Loucy (cell line): ENCODE measurements around the gene MYO10.

Source experiments
- H2AFZ ChIP-seq: fragments of 200-600 bp; sonication (generic); 2 replicates; pipeline ENCODE4 v1.6.0; 2016; ENCODE audit warnings: antibody characterized with exemption, mild to moderate bottlenecking, low read length, moderate library complexity
- H3F3A ChIP-seq: fragments of 200-600 bp; 2 replicates; pipeline ENCODE4 v1.6.0; 2016; ENCODE audit warnings: antibody characterized with exemption, low read depth, mild to moderate bottlenecking
- H3K27me3 ChIP-seq: fragments of 200-600 bp; sonication (generic); 2 replicates; pipeline ENCODE4 v1.6.1; 2014; ENCODE audit warnings: low read length, mild to moderate bottlenecking; ENCODE audit not compliant: insufficient read depth, poor library complexity, severe bottlenecking
- H3K36me3 ChIP-seq: fragments of 200-600 bp; sonication (generic); 2 replicates; pipeline ENCODE4 v1.6.1; 2016; ENCODE audit warnings: low read length; ENCODE audit not compliant: insufficient read depth
- H3K4me1 ChIP-seq: fragments of 200-600 bp; sonication (generic); 2 replicates; pipeline ENCODE4 v1.5.1; 2014; ENCODE audit warnings: low read length, mild to moderate bottlenecking; ENCODE audit not compliant: insufficient read depth, poor library complexity, severe bottlenecking
- H3K4me2 ChIP-seq: fragments of 200-600 bp; sonication (generic); 2 replicates; pipeline ENCODE4 v1.6.0; 2014; ENCODE audit warnings: antibody characterized with exemption, low read length, low read depth, mild to moderate bottlenecking; ENCODE audit not compliant: poor library complexity, severe bottlenecking
- H3K4me3 ChIP-seq: fragments of 200-600 bp; sonication (generic); 2 replicates; pipeline ENCODE4 v1.5.1; 2014; ENCODE audit warnings: low read length, mild to moderate bottlenecking, mixed read lengths; ENCODE audit not compliant: poor library complexity, severe bottlenecking
- H3K79me2 ChIP-seq: fragments of 200-600 bp; sonication (generic); 2 replicates; pipeline ENCODE4 v1.6.1; 2014; ENCODE audit warnings: low read length; ENCODE audit not compliant: insufficient read depth
- H3K9ac ChIP-seq: fragments of 200-600 bp; sonication (generic); 2 replicates; pipeline ENCODE4 v1.6.0; 2014; ENCODE audit warnings: mild to moderate bottlenecking, low read depth, low read length, moderate library complexity; ENCODE audit not compliant: poor library complexity, severe bottlenecking
- H3K9me2 ChIP-seq: fragments of 200-600 bp; sonication (generic); replicated peaks from 2 replicates; pipeline ENCODE4 v1.6.1; 2016; ENCODE audit warnings: low read depth, low read length, mixed read lengths
- H3K9me3 ChIP-seq: fragments of 200-600 bp; sonication (generic); 2 replicates; pipeline ENCODE4 v1.6.1; 2014; ENCODE audit warnings: mild to moderate bottlenecking, antibody characterized with exemption, low read length, low read depth; ENCODE audit not compliant: insufficient read depth
- H4K20me1 ChIP-seq: fragments of 200-600 bp; sonication (generic); 2 replicates; pipeline ENCODE4 v1.6.0; 2014; ENCODE audit warnings: antibody characterized with exemption, low read length, mild to moderate bottlenecking; ENCODE audit not compliant: insufficient read depth, poor library complexity, severe bottlenecking
- EZH2phosphoT487 ChIP-seq: fragments of 200-600 bp; IDR thresholded peaks from 2 replicates; pipeline ENCODE4 v1.6.1; 2018; ENCODE audit warnings: antibody characterized with exemption, mild to moderate bottlenecking, moderate library complexity, borderline replicate concordance
- TF ChIP-seq, protein P1 (sequence below): fragments of 200-600 bp; sonication (generic); conservative IDR thresholded peaks from 2 replicates; pipeline ENCODE4 v1.5.1; 2014; ENCODE audit warnings: mild to moderate bottlenecking, antibody characterized with exemption, low read length

The MYO10 gene

GRCh38 chr5:16628376-16628775, 307.7 kb downstream of the MYO10 start:
- Histone ChIP-seq H3K27me3 (no peaks in the 10 kb centered on the region), H3K4me3 (no peak overlapping the region), H3K4me2 (no peak overlapping the region), H3K36me3 (no peaks in the 10 kb centered on the region), H4K20me1 (no peaks in the 10 kb centered on the region), H3K9ac (no peak overlapping the region), H2AFZ (no peak overlapping the region), H3F3A (no peaks in the 10 kb centered on the region), H3K79me2 (no peaks in the 10 kb centered on the region), H3K9me3 (no peaks in the 10 kb centered on the region), H3K4me1 (no peaks in the 10 kb centered on the region), H3K9me2 (no peaks in the 10 kb centered on the region)
- TF ChIP-seq, protein P1, sequence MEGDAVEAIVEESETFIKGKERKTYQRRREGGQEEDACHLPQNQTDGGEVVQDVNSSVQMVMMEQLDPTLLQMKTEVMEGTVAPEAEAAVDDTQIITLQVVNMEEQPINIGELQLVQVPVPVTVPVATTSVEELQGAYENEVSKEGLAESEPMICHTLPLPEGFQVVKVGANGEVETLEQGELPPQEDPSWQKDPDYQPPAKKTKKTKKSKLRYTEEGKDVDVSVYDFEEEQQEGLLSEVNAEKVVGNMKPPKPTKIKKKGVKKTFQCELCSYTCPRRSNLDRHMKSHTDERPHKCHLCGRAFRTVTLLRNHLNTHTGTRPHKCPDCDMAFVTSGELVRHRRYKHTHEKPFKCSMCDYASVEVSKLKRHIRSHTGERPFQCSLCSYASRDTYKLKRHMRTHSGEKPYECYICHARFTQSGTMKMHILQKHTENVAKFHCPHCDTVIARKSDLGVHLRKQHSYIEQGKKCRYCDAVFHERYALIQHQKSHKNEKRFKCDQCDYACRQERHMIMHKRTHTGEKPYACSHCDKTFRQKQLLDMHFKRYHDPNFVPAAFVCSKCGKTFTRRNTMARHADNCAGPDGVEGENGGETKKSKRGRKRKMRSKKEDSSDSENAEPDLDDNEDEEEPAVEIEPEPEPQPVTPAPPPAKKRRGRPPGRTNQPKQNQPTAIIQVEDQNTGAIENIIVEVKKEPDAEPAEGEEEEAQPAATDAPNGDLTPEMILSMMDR: no peak
- no peak for TF ChIP-seq EZH2phosphoT487

GRCh38 chr5:16626696-16627264, 309.3 kb downstream of the MYO10 start:
- no peaks in the 10 kb centered on the region for H3K27me3 ChIP-seq
- TF ChIP-seq, protein P1: no peak
- TF ChIP-seq EZH2phosphoT487: no peak
- H3K4me2 ChIP-seq: peak overlapping the region; percentile 11
- no peak overlapping the region for H3K9ac ChIP-seq
- no peaks in the 10 kb centered on the region for H3K4me1 ChIP-seq
- no peaks in the 10 kb centered on the region for H3K36me3 ChIP-seq
- no peaks in the 10 kb centered on the region for H3K9me3 ChIP-seq
- no peaks in the 10 kb centered on the region for H3K79me2 ChIP-seq
- H2AFZ ChIP-seq: no peak overlapping the region
- H3K4me3 ChIP-seq: no peak overlapping the region
- no peaks in the 10 kb centered on the region for H3F3A ChIP-seq
- no peaks in the 10 kb centered on the region for H4K20me1 ChIP-seq
- no peaks in the 10 kb centered on the region for H3K9me2 ChIP-seq

DNA sequence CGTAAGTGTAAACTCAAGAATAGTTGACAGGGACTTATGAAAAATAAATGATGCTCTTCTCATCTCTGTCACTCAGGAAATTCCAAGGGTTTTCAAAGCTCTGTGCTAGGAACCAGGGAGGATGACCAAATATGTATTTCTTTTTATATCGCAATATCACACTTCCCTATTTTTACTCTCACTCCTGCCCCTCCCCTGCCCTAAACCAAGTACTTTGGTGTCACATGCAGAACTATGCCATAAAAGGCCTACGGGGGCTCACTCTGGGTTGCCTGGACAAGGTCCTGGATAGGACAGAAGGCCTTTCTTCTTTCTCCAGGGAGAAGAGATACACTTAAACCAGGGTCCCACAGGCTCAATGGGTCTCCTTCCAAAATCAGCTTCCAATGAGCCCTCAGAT, 311.0 kb downstream of the MYO10 start:
- no peaks in the 10 kb centered on the region for H3K4me1 ChIP-seq
- no peak for TF ChIP-seq EZH2phosphoT487
- TF ChIP-seq, protein P1: no peak
- no peaks in the 10 kb centered on the region for H3K9me2 ChIP-seq

More for the DNA sequence above, 311.0 kb downstream of the MYO10 start:
- Histone ChIP-seq H2AFZ (no peak overlapping the region), H3F3A (no peaks in the 10 kb centered on the region), H3K4me3 (no peak overlapping the region), H4K20me1 (no peaks in the 10 kb centered on the region), H3K36me3 (no peaks in the 10 kb centered on the region), H3K9me3 (no peaks in the 10 kb centered on the region), H3K79me2 (no peaks in the 10 kb centered on the region), H3K27me3 (no peaks in the 10 kb centered on the region), H3K9ac (no peak overlapping the region), H3K4me2 (no peak overlapping the region)
